Left ventricle myocardium inferior (tissue), 1 donor: Measurements from ENCODE around the gene PBXIP1. TPM values are rescaled to one million over a fixed set of nuclear protein-coding genes. Genes with fewer than 3 reads are reported as not detected.

Source experiments
- DNase-seq: peaks from one replicate; pipeline ENCODE4 v3.0.0-alpha.2; 2020
- H3K27ac ChIP-seq: fragments of 200-600 bp; replicated peaks from 2 replicates; pipeline ENCODE4 v1.8.0; 2021
- H3K27me3 ChIP-seq: fragments of 200-600 bp; 2 replicates; pipeline ENCODE4 v1.8.0; 2021; ENCODE audit warnings: low read depth
- H3K36me3 ChIP-seq: fragments of 200-600 bp; 2 replicates; pipeline ENCODE4 v1.8.0; 2021
- H3K4me1 ChIP-seq: fragments of 200-600 bp; 2 replicates; pipeline ENCODE4 v1.8.0; 2021
- H3K4me3 ChIP-seq: fragments of 200-600 bp; 2 replicates; pipeline ENCODE4 v1.8.0; 2021; ENCODE audit warnings: mild to moderate bottlenecking, moderate library complexity
- H3K9me3 ChIP-seq: fragments of 200-600 bp; replicated peaks from 2 replicates; pipeline ENCODE4 v1.8.0; 2021
- intact Hi-C: fragments of 100-400 bp; cut with micrococcal nuclease; formaldehyde crosslinking; loops from one replicate; pipeline ENCODE4 v1.11.0; 2022
- microRNA-seq: library from miRNA; unstranded; fragments of <30 nt; microRNA quantifications from one replicate; pipeline ENCODE4 v1.2.0, GENCODE V29; 2020
- total RNA-seq: library from RNA; stranded (reverse); fragmentation: NEBNext Ultra II Directional; extraction: Animal tissue kit (Norgen Biotek cat#: 25700); gene quantifications from one replicate; pipeline ENCODE4 v1.2.1, GENCODE V29; 2021
- TF ChIP-seq, protein P1 (sequence below): fragments of 200-600 bp; IDR thresholded peaks from 2 replicates; pipeline ENCODE4 v1.8.0; 2021; ENCODE audit warnings: antibody characterized with exemption, mild to moderate bottlenecking, borderline replicate concordance
- donor health status: DM: no; HTN: yes; CAD: no; lungs with severe emphysema.

PBXIP1 gene
- total RNA-seq, 1 donor from 2014 or later = 52.3 TPM

DNA sequence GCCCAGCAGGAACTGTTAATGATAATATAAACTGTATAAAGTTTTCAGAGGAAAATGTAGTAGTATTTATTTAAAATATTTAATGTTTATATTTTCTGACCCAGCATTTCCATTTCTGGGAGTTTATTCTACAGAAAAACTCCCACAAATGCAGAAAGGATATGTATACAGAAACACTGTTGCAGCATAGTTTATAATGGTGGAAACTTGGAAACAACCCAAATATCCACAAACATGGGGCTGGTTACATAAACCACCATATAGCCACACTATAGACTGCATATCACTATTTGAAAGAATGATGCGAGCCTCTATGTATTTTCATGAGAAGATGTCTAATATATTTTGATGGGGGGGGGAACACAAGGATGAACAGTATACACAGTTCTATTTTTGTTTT lies 54.3 kb downstream of the PBXIP1 start:
- no peaks in the 10 kb centered on the region for H3K4me1 ChIP-seq

DNA sequence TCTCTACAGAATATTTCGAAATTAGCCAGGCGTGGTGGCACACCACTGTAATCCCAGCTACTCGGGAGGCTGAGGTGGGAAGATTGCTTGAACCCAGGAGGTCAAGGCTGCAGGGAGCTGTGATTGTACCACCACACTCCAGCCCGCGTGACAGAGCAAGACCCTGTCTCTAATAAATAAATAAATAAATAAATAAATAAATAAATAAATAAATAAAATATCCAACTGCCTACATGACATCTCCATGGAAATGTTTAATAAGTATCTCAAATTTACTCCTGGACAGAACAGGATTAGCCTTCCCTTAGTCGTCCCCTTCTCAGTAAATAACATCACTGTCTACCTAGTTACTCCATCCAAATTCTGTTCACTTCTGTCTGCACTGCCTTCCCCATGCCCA lies 56.9 kb downstream of the PBXIP1 start:
- no peak for DNase-seq
- H3K4me3 ChIP-seq = no peak overlapping the region
- TF ChIP-seq, protein P1, sequence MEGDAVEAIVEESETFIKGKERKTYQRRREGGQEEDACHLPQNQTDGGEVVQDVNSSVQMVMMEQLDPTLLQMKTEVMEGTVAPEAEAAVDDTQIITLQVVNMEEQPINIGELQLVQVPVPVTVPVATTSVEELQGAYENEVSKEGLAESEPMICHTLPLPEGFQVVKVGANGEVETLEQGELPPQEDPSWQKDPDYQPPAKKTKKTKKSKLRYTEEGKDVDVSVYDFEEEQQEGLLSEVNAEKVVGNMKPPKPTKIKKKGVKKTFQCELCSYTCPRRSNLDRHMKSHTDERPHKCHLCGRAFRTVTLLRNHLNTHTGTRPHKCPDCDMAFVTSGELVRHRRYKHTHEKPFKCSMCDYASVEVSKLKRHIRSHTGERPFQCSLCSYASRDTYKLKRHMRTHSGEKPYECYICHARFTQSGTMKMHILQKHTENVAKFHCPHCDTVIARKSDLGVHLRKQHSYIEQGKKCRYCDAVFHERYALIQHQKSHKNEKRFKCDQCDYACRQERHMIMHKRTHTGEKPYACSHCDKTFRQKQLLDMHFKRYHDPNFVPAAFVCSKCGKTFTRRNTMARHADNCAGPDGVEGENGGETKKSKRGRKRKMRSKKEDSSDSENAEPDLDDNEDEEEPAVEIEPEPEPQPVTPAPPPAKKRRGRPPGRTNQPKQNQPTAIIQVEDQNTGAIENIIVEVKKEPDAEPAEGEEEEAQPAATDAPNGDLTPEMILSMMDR = no peak
- no peaks in the 10 kb centered on the region for H3K4me1 ChIP-seq
- no peak overlapping the region for H3K27ac ChIP-seq
- no peaks in the 10 kb centered on the region for H3K27me3 ChIP-seq
- intact Hi-C loops = no loop called here
- H3K9me3 ChIP-seq = no peaks in the 10 kb centered on the region
- H3K36me3 ChIP-seq = no peaks in the 10 kb centered on the region

More for the DNA sequence above, 54.3 kb downstream of the PBXIP1 start:
- Histone ChIP-seq H3K4me3 (no peak overlapping the region), H3K36me3 (no peaks in the 10 kb centered on the region), H3K27me3 (no peaks in the 10 kb centered on the region), H3K9me3 (no peaks in the 10 kb centered on the region), H3K27ac (no peak overlapping the region)
- intact Hi-C loops = no loop called here
- TF ChIP-seq, protein P1 = no peak
- DNase-seq = no peak

DNA sequence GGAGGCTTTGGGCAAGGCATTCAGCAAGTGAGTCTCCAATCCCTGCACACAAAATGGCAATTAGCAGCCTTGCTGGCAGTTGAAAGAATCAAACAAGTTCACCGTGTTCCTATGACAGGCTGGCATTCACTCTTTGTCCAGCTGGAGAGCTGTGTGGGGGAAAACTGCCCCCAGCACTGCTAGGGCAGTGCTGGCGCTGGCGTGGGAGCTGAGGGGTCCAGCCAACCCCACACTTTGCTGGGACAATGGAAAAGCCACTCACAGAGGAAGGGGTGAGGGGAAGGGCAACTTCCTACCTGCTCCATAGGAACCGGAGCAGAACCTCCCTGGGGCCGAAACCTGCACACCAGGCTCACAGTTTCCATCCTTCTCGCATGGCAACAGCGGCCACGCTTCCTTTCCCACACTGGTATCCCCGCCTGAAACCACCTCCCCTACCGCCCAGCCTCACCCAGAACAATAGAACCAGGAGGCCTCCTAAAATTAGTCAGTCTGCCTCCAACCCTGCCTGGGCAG lies 59.1 kb downstream of the PBXIP1 start:
- TF ChIP-seq, protein P1 = no peak
- Histone ChIP-seq H3K36me3 (no peaks in the 10 kb centered on the region), H3K4me1 (no peaks in the 10 kb centered on the region), H3K27ac (no peak overlapping the region), H3K27me3 (no peaks in the 10 kb centered on the region), H3K9me3 (no peaks in the 10 kb centered on the region), H3K4me3 (no peak overlapping the region)
- DNase-seq = no peak
- intact Hi-C loops = no loop called here

DNA sequence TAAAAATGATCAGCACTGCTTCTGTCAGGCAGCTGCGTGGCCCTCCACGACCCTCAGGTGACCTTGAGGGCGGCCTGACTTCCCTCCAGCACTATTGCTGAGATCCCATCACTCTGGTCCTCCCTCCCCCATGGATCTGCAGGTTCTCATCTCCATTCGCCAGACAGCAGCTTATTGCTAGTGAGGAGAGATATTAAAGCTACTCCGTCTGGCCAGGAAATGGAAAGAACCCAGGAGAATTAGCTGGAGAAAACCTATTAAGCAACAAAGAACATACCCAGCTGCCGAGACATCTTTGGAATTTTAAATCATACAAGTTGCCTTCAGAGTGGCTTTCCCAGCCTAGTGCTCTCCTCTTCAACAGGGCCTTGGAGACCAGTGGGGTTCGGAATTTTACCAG lies 60.1 kb downstream of the PBXIP1 start:
- Histone ChIP-seq H3K27ac (peak overlapping the region; percentile 37), H3K4me1 (no peaks in the 10 kb centered on the region), H3K9me3 (no peaks in the 10 kb centered on the region), H3K36me3 (no peaks in the 10 kb centered on the region), H3K27me3 (no peaks in the 10 kb centered on the region), H3K4me3 (no peak overlapping the region)
- TF ChIP-seq, protein P1 = no peak
- intact Hi-C loops = no loop called here
- DNase-seq = no peak

Small RNA genes lying within 50 kb of the gene (microRNA-seq; reads per million reads assigned to microRNA genes)
- gene MIR4258 = not detected

Other genes starting within 250 kb of the PBXIP1 start
- 4.8 TPM for gene KCNN3, start 85.8 kb downstream of the PBXIP1 start, total RNA-seq
- 46.5 TPM for gene PMVK, start 19.4 kb downstream of the PBXIP1 start, total RNA-seq
- gene PYGO2, start 5.7 kb upstream of the PBXIP1 start, total RNA-seq = 12.9 TPM
- 43.0 TPM for gene SHC1, start 14.6 kb upstream of the PBXIP1 start, total RNA-seq
- gene CKS1B, start 18.6 kb upstream of the PBXIP1 start, total RNA-seq = 17.8 TPM
- 30.1 TPM for gene FLAD1, start 27.2 kb upstream of the PBXIP1 start, total RNA-seq
- not detected for gene LENEP, start 37.5 kb upstream of the PBXIP1 start, total RNA-seq
- 42.8 TPM for gene ZBTB7B, start 46.7 kb upstream of the PBXIP1 start, total RNA-seq
- gene DCST2, start 77.7 kb upstream of the PBXIP1 start, total RNA-seq = not detected
- not detected for gene DCST1, start 77.7 kb upstream of the PBXIP1 start, total RNA-seq
- gene ADAM15, start 95.2 kb upstream of the PBXIP1 start, total RNA-seq = 82.1 TPM
- 1.7 TPM for gene EFNA4, start 107.6 kb upstream of the PBXIP1 start, total RNA-seq
- 0.71 TPM for gene EFNA3, start 122.7 kb upstream of the PBXIP1 start, total RNA-seq
- 42.9 TPM for gene EFNA1, start 171.8 kb upstream of the PBXIP1 start, total RNA-seq
- 8.2 TPM for gene SLC50A1, start 179.8 kb upstream of the PBXIP1 start, total RNA-seq
- 54.5 TPM for gene DPM3, start 184.4 kb upstream of the PBXIP1 start, total RNA-seq
- gene KRTCAP2, start 217.2 kb upstream of the PBXIP1 start, total RNA-seq = 113 TPM
- 0.11 TPM for gene TRIM46, start 217.8 kb upstream of the PBXIP1 start, total RNA-seq